NCI-H2171 treated with DMSO at 0.1 percent for 48 hours (cell line): Measurements from ENCODE around the gene NPM1.

ENCODE experiments used
- DNase-seq: peaks from one replicate; lab custom pipeline; 2025; lab: John Stamatoyannopoulos, UW

Gene NPM1

DNA sequence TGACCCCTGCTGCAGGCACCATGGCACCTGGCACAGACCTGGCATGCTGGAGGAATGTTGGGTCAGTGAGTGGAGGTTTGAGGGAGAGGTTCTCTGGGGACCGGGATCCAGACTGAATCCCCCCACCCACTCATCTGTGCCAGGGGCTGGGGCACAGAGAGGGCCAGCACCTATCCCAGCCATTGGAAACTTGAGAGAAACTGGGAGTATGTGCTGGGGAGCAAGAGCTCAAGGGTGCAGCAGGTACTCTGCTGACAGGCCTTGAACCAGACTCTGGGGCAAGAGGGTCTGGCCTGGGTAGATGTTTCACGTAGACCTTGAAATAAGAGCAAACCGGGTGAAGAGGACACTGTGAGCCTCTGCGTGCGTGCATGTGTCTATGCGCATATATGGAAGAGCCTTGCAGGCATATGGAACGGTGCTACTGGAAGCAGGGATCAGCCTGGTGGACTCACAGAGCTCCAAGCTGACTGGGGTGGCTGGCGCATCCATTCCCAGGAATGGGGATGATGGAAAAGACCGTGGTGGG, 40.6 kb downstream of the NPM1 start:
- DNase-seq, result no peak

- no peak for DNase-seq
These were observed 41.3 kb downstream of the NPM1 start for GRCh38 chr5:171428809-171429542.

GRCh38 chr5:171429543-171429910, 41.9 kb downstream of the NPM1 start:
- DNase-seq, result no peak

DNA sequence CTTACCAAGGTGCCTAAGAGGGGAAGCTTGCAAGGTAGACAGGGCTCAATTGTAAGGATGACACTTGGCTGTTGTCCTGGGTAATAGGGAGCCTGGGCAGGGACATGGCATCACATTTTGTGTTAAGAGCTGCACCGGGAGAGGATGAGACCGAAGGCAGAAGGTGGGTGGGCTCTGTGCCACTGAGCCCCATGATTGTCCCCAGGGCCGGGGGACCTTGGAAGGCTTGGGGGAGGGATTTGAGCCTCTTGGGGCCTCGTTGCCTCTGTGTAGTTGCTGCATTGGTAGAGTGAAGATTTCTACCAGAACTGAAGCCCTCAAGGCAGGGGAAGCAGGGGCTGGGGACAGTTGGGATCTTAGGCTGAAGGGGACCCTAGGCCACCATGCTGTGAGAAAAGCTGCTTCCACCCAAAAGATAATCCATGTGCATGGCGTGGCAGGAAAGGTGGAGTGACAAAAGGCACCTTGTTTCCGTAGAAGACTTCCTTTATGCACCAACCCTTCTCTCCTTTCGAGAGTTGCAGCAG, 43.7 kb downstream of the NPM1 start:
- no peak for DNase-seq

GRCh38 chr5:171432076-171432475, 44.4 kb downstream of the NPM1 start:
- no peak for DNase-seq

GRCh38 chr5:171432583-171433351, 45.1 kb downstream of the NPM1 start:
- no peak for DNase-seq

GRCh38 chr5:171433352-171433698, 45.7 kb downstream of the NPM1 start:
- no peak for DNase-seq

- DNase-seq, result no peak
These were observed 46.5 kb downstream of the NPM1 start for GRCh38 chr5:171433982-171434676.

DNA sequence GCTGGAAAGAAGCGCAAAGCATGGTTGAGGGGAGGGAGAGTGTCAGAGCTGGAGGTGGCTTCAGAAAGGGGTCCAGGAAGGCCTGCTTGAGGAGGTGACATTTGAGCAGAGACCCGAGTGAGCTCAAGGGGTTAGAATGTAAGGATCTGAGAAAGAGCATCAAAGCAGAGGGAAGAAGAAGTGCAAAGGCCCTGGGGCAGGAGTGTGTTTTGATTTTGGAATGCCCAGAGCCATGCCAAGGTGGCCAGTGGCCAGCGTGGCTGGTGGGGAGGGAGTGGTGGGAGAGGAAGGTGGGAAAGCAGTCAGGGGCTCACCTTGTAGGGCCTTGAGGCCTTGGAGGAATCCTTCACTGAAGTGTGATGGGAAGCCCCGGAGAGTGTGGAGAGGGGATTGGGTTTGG, 47.2 kb downstream of the NPM1 start:
- DNase-seq, result no peak

DNA sequence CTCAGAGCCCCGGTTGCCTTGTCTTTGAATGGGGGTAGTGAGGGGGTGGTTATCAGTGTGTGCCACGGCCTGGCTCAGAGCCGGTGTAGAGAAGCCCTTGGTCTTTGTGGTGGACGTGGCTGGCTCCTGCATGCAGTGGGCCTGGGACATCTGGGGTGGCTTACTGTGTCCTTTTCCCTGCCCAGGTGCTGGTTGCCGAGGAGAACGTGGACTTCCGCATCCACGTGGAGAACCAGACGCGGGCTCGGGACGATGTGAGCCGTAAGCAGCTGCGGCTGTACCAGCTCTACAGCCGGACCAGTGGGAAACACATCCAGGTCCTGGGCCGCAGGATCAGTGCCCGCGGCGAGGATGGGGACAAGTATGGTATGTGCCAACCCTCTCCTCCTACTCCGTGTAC, 48.3 kb downstream of the NPM1 start:
- no peak for DNase-seq

GRCh38 chr5:171436804-171437285, 49.2 kb downstream of the NPM1 start:
- no peak for DNase-seq

- no peak for DNase-seq
These were observed 49.7 kb downstream of the NPM1 start for GRCh38 chr5:171437286-171437821.

DNA sequence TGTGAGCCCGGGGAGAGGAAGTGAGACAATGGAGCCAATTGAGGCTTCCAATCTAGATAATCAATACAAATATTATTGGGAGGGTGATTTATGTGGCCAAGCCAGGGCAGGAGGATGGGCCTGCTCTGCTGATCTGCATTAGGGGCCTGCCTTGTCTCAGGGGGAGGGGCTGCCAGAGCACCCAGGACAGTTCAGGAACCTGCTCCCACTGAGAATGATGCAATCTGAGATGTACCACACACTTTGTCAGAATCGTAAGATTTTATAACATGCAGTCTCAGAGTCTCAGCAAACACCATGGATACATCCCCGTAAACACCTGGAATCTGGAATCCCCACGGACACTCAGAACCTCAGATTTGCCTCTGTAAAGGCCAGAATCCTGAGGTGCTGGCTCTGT, 51.1 kb downstream of the NPM1 start:
- no peak for DNase-seq

DNA sequence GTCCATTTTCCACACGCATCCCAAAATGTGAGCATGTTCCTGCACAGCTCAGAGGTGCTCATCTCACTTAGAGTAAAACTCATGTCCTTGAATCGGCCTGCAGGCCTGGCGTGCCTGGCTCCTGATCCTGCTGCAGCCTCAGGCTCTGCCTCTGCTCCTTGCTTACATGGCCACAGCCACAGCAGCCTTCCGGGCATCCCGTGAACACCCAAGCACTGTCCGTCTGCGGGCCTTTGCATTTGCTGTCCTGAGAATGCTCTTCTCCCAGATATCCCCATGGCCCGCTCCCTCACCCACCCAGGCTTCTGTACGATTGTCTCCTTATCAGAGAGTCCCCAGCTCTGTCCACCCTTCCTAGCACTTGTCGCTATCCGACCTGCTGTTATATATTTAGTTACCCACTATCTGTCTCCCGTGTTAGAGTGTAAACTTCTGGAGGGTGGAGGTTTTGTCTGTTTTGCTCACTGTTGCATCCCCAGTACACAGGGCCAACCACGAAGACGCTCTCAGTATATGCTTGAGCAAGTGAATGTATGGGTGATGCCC, 53.7 kb downstream of the NPM1 start:
- DNase-seq, result no peak

DNA sequence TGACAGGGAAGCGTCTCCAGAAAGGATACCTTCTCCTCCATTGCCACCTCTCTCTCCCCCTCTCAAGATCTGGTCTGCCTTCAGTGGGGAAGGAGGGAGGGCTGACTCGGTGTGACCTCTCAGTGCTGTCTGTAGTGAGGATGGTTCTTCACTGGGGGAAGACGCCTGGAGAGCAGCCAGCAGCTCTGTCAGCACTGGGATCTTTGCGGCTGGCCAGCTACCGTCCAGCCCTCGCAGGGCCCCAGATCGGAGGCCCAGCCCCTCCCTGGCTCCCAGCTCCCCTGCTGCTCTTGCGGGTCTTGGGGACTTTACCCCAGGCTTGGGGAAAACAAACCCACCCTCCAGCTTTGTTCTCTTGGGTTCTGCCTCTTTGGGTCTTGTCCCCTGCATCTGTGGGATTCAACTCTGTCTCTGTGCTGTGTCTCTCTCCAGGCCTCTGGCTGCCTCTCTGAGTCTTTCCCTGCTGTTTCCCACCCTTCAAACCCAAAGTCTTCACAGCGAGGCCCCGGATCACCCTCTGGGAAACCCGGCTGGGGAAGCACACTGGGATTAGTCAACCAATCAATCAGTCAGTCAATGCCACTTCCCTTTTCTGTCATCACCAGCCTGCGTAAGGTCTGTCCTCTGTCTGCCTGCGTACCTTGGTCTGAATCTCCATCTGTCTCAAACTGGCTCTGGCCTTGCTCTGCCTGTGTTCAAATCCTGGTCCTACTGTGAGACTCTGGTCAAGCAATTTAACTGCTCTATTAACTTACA, 54.8 kb downstream of the NPM1 start:
- DNase-seq, result no peak

GRCh38 chr5:171444582-171444981, 56.9 kb downstream of the NPM1 start:
- no peak for DNase-seq

DNA sequence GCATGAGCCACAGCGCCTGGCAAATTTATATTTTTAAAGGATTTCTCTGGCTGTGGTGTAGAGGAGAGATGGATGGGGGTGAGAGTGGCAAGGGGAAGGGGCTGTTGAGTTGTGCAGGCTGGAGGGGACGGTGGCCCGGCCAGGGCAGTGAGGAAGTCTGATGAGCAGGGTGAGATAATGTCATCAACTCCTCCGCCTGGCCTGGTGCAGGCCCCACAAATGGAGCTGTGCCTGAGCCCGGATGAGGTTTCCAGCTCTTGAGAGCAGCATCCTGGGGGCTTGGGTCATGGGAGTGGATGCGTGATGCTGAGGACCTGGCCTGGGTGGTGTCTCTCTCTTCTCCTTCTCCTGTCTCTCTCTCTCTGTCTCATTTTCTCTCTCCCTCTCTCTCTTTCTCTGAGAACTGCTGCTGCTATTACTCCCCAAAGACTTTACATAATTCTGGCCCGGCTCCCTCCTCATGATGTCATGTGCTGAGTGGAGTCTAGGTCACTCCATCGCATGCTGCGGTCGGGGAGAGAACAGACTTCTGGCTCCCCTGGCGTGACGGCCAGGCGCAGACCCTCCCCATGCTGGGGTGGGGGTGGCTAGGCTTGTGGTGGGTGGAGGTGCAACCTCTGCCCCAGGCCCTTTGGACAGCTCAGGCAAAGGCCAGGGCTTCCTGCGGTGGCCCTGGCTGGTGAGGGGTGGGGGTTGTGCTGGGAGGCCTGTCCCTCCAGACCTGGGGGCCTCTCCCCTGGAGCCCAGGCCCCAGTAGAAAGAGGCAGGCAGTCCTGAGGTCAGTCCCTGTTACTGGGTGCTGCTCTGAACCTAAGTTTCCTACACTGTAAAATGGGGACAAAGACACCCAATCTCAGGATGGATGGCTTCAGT, 58.2 kb downstream of the NPM1 start:
- no peak for DNase-seq

- no peak for DNase-seq
These were observed 59.6 kb downstream of the NPM1 start for GRCh38 chr5:171447226-171447625.

- no peak for DNase-seq
These were observed 61.8 kb downstream of the NPM1 start for GRCh38 chr5:171449426-171449825.
